Spinal cord (tissue), 10 donors: ENCODE results near the gene KLRC3. TPM values are rescaled to one million over a fixed set of nuclear protein-coding genes. Genes with fewer than 3 reads are reported as not detected.
"Not testable (repeated sequence)": the region's sequence is repeated elsewhere in the genome, so short reads cannot be mapped to it uniquely, and the experiment has no call there.

Experiments
- DNase-seq, 6 donors: peaks; one replicate each; pipeline versions ENCODE4 v3.0.0 to v3.0.0-alpha.2; 2013 to 2015; ENCODE audit warnings: low spot score in 6 of 6, low read depth in 4 of 6
- H3K27ac ChIP-seq: one replicate; pipeline ENCODE4 v1.5.1; 2013; ENCODE audit warnings: low read depth, low read length, control low read depth
- H3K27me3 ChIP-seq: one replicate; pipeline ENCODE4 v1.6.1; 2013; ENCODE audit warnings: low read length; ENCODE audit not compliant: control insufficient read depth, insufficient read depth
- H3K36me3 ChIP-seq: one replicate; pipeline ENCODE4 v1.6.1; 2013; ENCODE audit warnings: low read length; ENCODE audit not compliant: control insufficient read depth, insufficient read depth
- H3K4me1 ChIP-seq: one replicate; pipeline ENCODE4 v1.6.1; 2013; ENCODE audit warnings: low read length; ENCODE audit not compliant: control insufficient read depth, insufficient read depth
- H3K4me3 ChIP-seq: one replicate; pipeline ENCODE4 v1.5.1; 2013; ENCODE audit warnings: low read depth, low read length, control low read depth
- H3K9me3 ChIP-seq: one replicate; pipeline ENCODE4 v1.6.1; 2013; ENCODE audit warnings: low read length; ENCODE audit not compliant: control insufficient read depth, insufficient read depth
- WGBS: methylation state at CpG from one replicate; pipeline ENCODE4 v1.1.5; 2013; ENCODE audit warnings: missing lambda C conversion rate; ENCODE audit not compliant: insufficient coverage; 5-methylcytosine and 5-hydroxymethylcytosine counted together
- polyA plus RNA-seq, 2 donors: library from polyadenylated mRNA; unstranded; fragments of 120-200 nt; gene quantifications; one replicate each; pipeline ENCODE4 v1.2.1, GENCODE V29; 2013; ENCODE audit not compliant: insufficient read length in 2 of 2
- total RNA-seq, 2 donors: library from RNA; depleted of rRNA in 1 of 2; stranded (reverse); fragments of 120-200 nt in 1 of 2; fragments of >200 nt in 1 of 2; gene quantifications; one replicate each; pipeline versions ENCODE4 v1.2.3 to v1.2.4, GENCODE V29; 2013 to 2014
- donor health status: healthy.

The KLRC3 gene
- total and polyA plus RNA-seq, 4 donors = 5.3 to 26.4 (median 8.6) TPM

- WGBS = 100% methylated on average over 3 of the region's 4 CpGs
These were observed 13.7 kb downstream of the KLRC3 start for GRCh38 chr12:10406725-10407124.

GRCh38 chr12:10405294-10405693 lies 15.1 kb downstream of the KLRC3 start:
- Histone ChIP-seq H3K4me1 (no peaks in the 10 kb centered on the region), H3K27ac (no peak overlapping the region), H3K27me3 (no peaks in the 10 kb centered on the region), H3K36me3 (no peaks in the 10 kb centered on the region), H3K9me3 (no peaks in the 10 kb centered on the region), H3K4me3 (no peak overlapping the region)
- DNase-seq = no peak
- 86% methylated on average over 1 of the region's 5 CpGs for WGBS

More at GRCh38 chr12:10406725-10407124, 13.7 kb downstream of the KLRC3 start:
- Histone ChIP-seq H3K9me3 (no peaks in the 10 kb centered on the region), H3K36me3 (no peaks in the 10 kb centered on the region), H3K4me1 (no peaks in the 10 kb centered on the region), H3K4me3 (no peak overlapping the region), H3K27me3 (no peaks in the 10 kb centered on the region), H3K27ac (no peak overlapping the region)
- no peak for DNase-seq

- Histone ChIP-seq H3K36me3 (no peaks in the 10 kb centered on the region), H3K4me3 (no peak overlapping the region), H3K27ac (no peak overlapping the region), H3K27me3 (no peaks in the 10 kb centered on the region), H3K4me1 (no peaks in the 10 kb centered on the region), H3K9me3 (no peaks in the 10 kb centered on the region)
- no peak for DNase-seq
These were observed 15.6 kb downstream of the KLRC3 start for GRCh38 chr12:10404798-10405197.

GRCh38 chr12:10400829-10401228 lies 19.6 kb downstream of the KLRC3 start:
- Histone ChIP-seq H3K36me3 (no peaks in the 10 kb centered on the region), H3K27ac (no peak overlapping the region), H3K9me3 (no peaks in the 10 kb centered on the region), H3K4me1 (no peaks in the 10 kb centered on the region), H3K4me3 (no peak overlapping the region), H3K27me3 (no peaks in the 10 kb centered on the region)
- no peak for DNase-seq

- Histone ChIP-seq H3K4me3 (no peak overlapping the region), H3K36me3 (no peaks in the 10 kb centered on the region), H3K27me3 (no peaks in the 10 kb centered on the region), H3K4me1 (no peaks in the 10 kb centered on the region), H3K27ac (no peak overlapping the region), H3K9me3 (no peaks in the 10 kb centered on the region)
- no CpG with 5 or more reads among the region's 2 CpGs for WGBS
- DNase-seq = no peak
These were observed 22.2 kb downstream of the KLRC3 start for GRCh38 chr12:10398168-10398567.

GRCh38 chr12:10397296-10397695 lies 23.1 kb downstream of the KLRC3 start:
- no peaks in the 10 kb centered on the region for H3K9me3 ChIP-seq
- no peaks in the 10 kb centered on the region for H3K27me3 ChIP-seq
- H3K4me1 ChIP-seq = no peaks in the 10 kb centered on the region
- H3K27ac ChIP-seq = no peak overlapping the region
- no peak overlapping the region for H3K4me3 ChIP-seq
- DNase-seq = no peak
- 100% methylated on average over 1 of the region's 2 CpGs for WGBS
- no peaks in the 10 kb centered on the region for H3K36me3 ChIP-seq

GRCh38 chr12:10396176-10396575 lies 24.2 kb downstream of the KLRC3 start:
- not testable (repeated sequence) for H3K27me3 ChIP-seq, H3K4me3 ChIP-seq, DNase-seq, H3K4me1 ChIP-seq, H3K36me3 ChIP-seq, H3K9me3 ChIP-seq
- H3K27ac ChIP-seq = peak overlapping the region; percentile 41
- 89% methylated on average over 6 of the region's 15 CpGs for WGBS

GRCh38 chr12:10395390-10395998 lies 24.9 kb downstream of the KLRC3 start:
- Histone ChIP-seq H3K9me3 (no peaks in the 10 kb centered on the region), H3K27ac (peak overlapping the region; percentile 41), H3K36me3 (no peaks in the 10 kb centered on the region), H3K27me3 (no peaks in the 10 kb centered on the region), H3K4me3 (no peak overlapping the region), H3K4me1 (no peaks in the 10 kb centered on the region)
- WGBS = 24% methylated on average over 4 of the region's 6 CpGs
- peak in 1 of 6 donors; percentile 82 for DNase-seq

- H3K4me1 ChIP-seq, H3K36me3 ChIP-seq, H3K27me3 ChIP-seq, H3K9me3 ChIP-seq, DNase-seq, H3K27ac ChIP-seq, H3K4me3 ChIP-seq: not testable (repeated sequence)
- WGBS = 92% methylated on average over 1 of the region's 11 CpGs
These were observed 25.8 kb downstream of the KLRC3 start for GRCh38 chr12:10394531-10395152.

GRCh38 chr12:10393291-10393690 lies 27.1 kb downstream of the KLRC3 start:
- Histone ChIP-seq H3K27ac (no peak overlapping the region), H3K4me1 (no peaks in the 10 kb centered on the region), H3K4me3 (no peak overlapping the region), H3K9me3 (no peaks in the 10 kb centered on the region), H3K36me3 (no peaks in the 10 kb centered on the region), H3K27me3 (no peaks in the 10 kb centered on the region)
- WGBS = no CpG with 5 or more reads among the region's 3 CpGs
- DNase-seq = no peak
